Heart right ventricle (tissue), 16 donors: ENCODE results near the gene HCFC1. TPM values are rescaled to one million over a fixed set of nuclear protein-coding genes. Genes with fewer than 3 reads are reported as not detected.

ENCODE experiments used
- ATAC-seq, 8 donors: fragments of 200-7000 bp; cut with Tn5 transposase; one replicate each; pipeline ENCODE4 v1.9.1; 2020; ENCODE audit warnings: mild to moderate bottlenecking in 8 of 8, moderate library complexity in 8 of 8, moderate number of reproducible peaks in 1 of 8
- DNase-seq, 2 donors: peaks; one replicate each; pipeline ENCODE4 v3.0.0-alpha.2; 2020
- H3K27ac ChIP-seq, 10 donors: fragments of 200-600 bp; sonication (generic) in 2 of 10; one replicate each; pipeline versions ENCODE4 v1.5.0 to v1.8.0; 2020 to 2022; ENCODE audit warnings: mild to moderate bottlenecking in 3 of 10
- H3K27me3 ChIP-seq, 7 donors: fragments of 200-600 bp; one replicate each; pipeline ENCODE4 v1.8.0; 2021 to 2022; ENCODE audit warnings: mild to moderate bottlenecking in 2 of 7
- H3K36me3 ChIP-seq, 9 donors: fragments of 200-600 bp; sonication (generic) in 1 of 9; one replicate each; pipeline versions ENCODE4 v1.5.0 to v1.8.0; 2020 to 2022; ENCODE audit warnings: mild to moderate bottlenecking in 2 of 9
- H3K4me1 ChIP-seq, 9 donors: fragments of 200-600 bp; sonication (generic) in 1 of 9; one replicate each; pipeline versions ENCODE4 v1.5.0 to v1.8.0; 2020 to 2022; ENCODE audit warnings: mild to moderate bottlenecking in 4 of 9
- H3K4me3 ChIP-seq, 10 donors: fragments of 200-600 bp; sonication (generic) in 2 of 10; one replicate each; pipeline versions ENCODE4 v1.5.0 to v1.8.0; 2020 to 2022; ENCODE audit warnings: mild to moderate bottlenecking in 7 of 10, moderate library complexity in 2 of 10
- H3K9me3 ChIP-seq, 11 donors: fragments of 200-600 bp in 10 of 11; sonication (generic) in 2 of 11; one replicate each; pipeline versions ENCODE4 v1.5.0 to v1.8.0; 2013 to 2022; ENCODE audit warnings: mild to moderate bottlenecking in 2 of 11, control low read depth in 1 of 11, moderate library complexity in 1 of 11
- CTCF ChIP-seq, 9 donors: fragments of 200-600 bp; sonication (generic) in 2 of 9; IDR thresholded peaks; one replicate each; pipeline versions ENCODE4 v1.5.0 to v1.8.0; 2021 to 2022; ENCODE audit warnings: antibody characterized with exemption in 9 of 9, mild to moderate bottlenecking in 5 of 9, moderate library complexity in 1 of 9
- WGBS, 2 donors: extraction: QIAGEN DNeasy Blood & Tissue Kit; methylation state at CpG; one replicate each; pipeline ENCODE4 v1.1.7; 2013; ENCODE audit warnings: inconsistent platforms in 1 of 2; 5-methylcytosine and 5-hydroxymethylcytosine counted together
- intact Hi-C, 10 donors: fragments of 100-400 bp; cut with DNase I; formaldehyde crosslinking; loops; one replicate each; pipeline versions ENCODE4 v1.11.1 to v1.14.2; 2022
- polyA plus RNA-seq, 2 donors: library from polyadenylated mRNA; stranded (reverse); fragments of 200-250 nt; gene quantifications; one replicate each; pipeline ENCODE4 v1.2.3, GENCODE V29; 2013
- total RNA-seq, 10 donors: library from RNA; stranded (reverse); fragmentation: NEBNext Ultra II Directional in 3 of 10; extraction: Animal tissue kit (Norgen Biotek cat#: 25700) in 3 of 10; gene quantifications; one replicate each; pipeline versions ENCODE4 v1.2.1 to v1.2.4, GENCODE V29; 2021 to 2023
- donor health status: Arrhythmogenic right ventricular cardiomyopathy.
- donor health status: ischemic (EF 13 %, LVEDD 7.1; RV severe dilation, severe dysfunction).
- donor health status: healthy with polysubstance abuse.
- donor health status: DM: no; HTN: yes; CAD: no.
- donor health status: DM: no; HTN: no; CAD: no.
- donor health status: ischemic (EF 25% LVEDD 6.9; RV normal size, moderate dysfunction).
- donor health status: ischemic (EF 25% LVEDD 5.7; RV mildly dilated, moderate dysfunction).
- donor health status: healthy.
- donor health status: DM: yes; HTN: yes; CAD: no.
- donor health status: Ischemic cardiomyopathy.
- donor health status: ischemic (EF 35%, LVEDD 5.7; RV mildly dilated, moderate dysfunction).
- donor health status: nonischemic (EF 11% LVEDD 7.7; RV severe dilation, severe dysfunction).
- donor health status: DM: yes; HTN: yes; CAD: no.
- donor health status: PGD.
- donor health status: ischemic (EF 29% LVEDD 5.4; RV normal size, mild dysfunction).
- donor health status: nonischemic (EF 23%, LVEDD 6.1; RV moderate dilation, normal function).

Gene HCFC1
- total and polyA plus RNA-seq, 12 donors: 12.3 to 41.6 (median 31.2) TPM

GRCh38 chrX:153965406-153965805 lies 6.2 kb downstream of the HCFC1 start:
- ATAC-seq (no peak), DNase-seq (no peak)
- H3K27ac ChIP-seq: peak overlapping the region in 1 of 10 donors; percentile 98
- peaks cover 0 to 42% (median 10%) of the 10 kb centered on the region in 9 donors for H3K36me3 ChIP-seq
- H3K9me3 ChIP-seq: no peaks in the 10 kb centered on the region
- WGBS, 2 donors: 76 to 83% methylated on average over 5 of the region's 5 CpGs
- intact Hi-C loops: no loop called here
- H3K4me3 ChIP-seq: no peak overlapping the region
- no peak for TF ChIP-seq CTCF (IDR thresholded peaks at IDR 0.05)
- peaks cover 8 to 59% (median 42%) of the 10 kb centered on the region in 9 donors for H3K4me1 ChIP-seq
- H3K27me3 ChIP-seq: peaks cover 0 to 28% (median 0%) of the 10 kb centered on the region in 7 donors

- peaks cover 6 to 50% (median 34%) of the 10 kb centered on the region in 9 donors for H3K4me1 ChIP-seq
- no peak overlapping the region for H3K27ac ChIP-seq
- TF ChIP-seq CTCF (IDR thresholded peaks at IDR 0.05): no peak
- H3K36me3 ChIP-seq: peaks cover 0 to 55% (median 10%) of the 10 kb centered on the region in 9 donors
- H3K9me3 ChIP-seq: no peaks in the 10 kb centered on the region
- intact Hi-C loops: no loop called here
- no peak for DNase-seq
- 88 to 95% methylated on average over 11 to 14 of the region's 14 CpGs for WGBS, 2 donors
- H3K4me3 ChIP-seq: no peak overlapping the region
- no peak for ATAC-seq
- H3K27me3 ChIP-seq: peaks cover 0 to 21% (median 0%) of the 10 kb centered on the region in 7 donors
These were observed 7.5 kb downstream of the HCFC1 start for GRCh38 chrX:153964105-153964504.

GRCh38 chrX:153963546-153963945 lies 8.1 kb downstream of the HCFC1 start:
- TF ChIP-seq CTCF (IDR thresholded peaks at IDR 0.05): no peak
- no peak overlapping the region for H3K4me3 ChIP-seq
- intact Hi-C loops: no loop called here
- no peaks in the 10 kb centered on the region for H3K9me3 ChIP-seq
- peaks cover 0 to 18% (median 0%) of the 10 kb centered on the region in 7 donors for H3K27me3 ChIP-seq
- 86 to 91% methylated on average over 9 to 12 of the region's 12 CpGs for WGBS, 2 donors
- ATAC-seq (no peak), DNase-seq (no peak)
- H3K36me3 ChIP-seq: peaks cover 0 to 61% (median 10%) of the 10 kb centered on the region in 9 donors
- H3K4me1 ChIP-seq: peaks cover 6 to 44% (median 29%) of the 10 kb centered on the region in 9 donors
- H3K27ac ChIP-seq: no peak overlapping the region

GRCh38 chrX:153961292-153961691 lies 10.3 kb downstream of the HCFC1 start:
- Histone ChIP-seq H3K27me3 (peaks cover 0 to 13% (median 0%) of the 10 kb centered on the region in 7 donors), H3K4me1 (peaks cover 0 to 22% (median 6%) of the 10 kb centered on the region in 9 donors), H3K27ac (no peak overlapping the region), H3K4me3 (no peak overlapping the region), H3K36me3 (peaks cover 0 to 83% (median 10%) of the 10 kb centered on the region in 9 donors), H3K9me3 (no peaks in the 10 kb centered on the region)
- DNase-seq: no peak
- ATAC-seq: no peak
- TF ChIP-seq CTCF (IDR thresholded peaks at IDR 0.05): no peak
- intact Hi-C loops: no loop called here
- WGBS, 2 donors: 87 to 88% methylated on average over 9 to 11 of the region's 11 CpGs
